ENCODE results near the gene SEPTIN3. TPM values are rescaled to one million over a fixed set of nuclear protein-coding genes. Genes with fewer than 3 reads are reported as not detected.

The SEPTIN3 gene
- total and polyA plus RNA-seq, 2 experiments from 2014 or later, result 1.5 TPM

DNA sequence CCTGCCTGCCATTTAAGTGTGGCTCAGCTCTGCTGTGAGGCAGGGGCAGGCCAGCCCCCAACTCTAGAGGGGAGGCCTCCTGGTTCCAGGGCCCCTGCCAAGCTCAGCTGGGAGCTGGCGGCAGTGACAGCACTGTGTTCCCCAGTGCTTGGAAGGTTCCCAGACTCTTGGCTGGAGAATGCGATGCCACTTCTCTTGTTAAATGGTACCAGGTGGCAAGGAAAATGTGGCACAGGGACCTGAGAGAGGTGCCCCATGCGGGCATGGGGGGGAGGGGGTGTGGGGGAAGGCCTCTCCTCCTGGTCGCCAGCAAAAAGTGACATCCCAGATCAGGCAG is 34.3 kb upstream of the SEPTIN3 start:
- 97% methylated on average over 2 of the region's 4 CpGs for WGBS (ENCODE audit: low lambda C conversion rate, missing lambda C conversion rate)
- no peak overlapping the region for H3K4me3 ChIP-seq

DNA sequence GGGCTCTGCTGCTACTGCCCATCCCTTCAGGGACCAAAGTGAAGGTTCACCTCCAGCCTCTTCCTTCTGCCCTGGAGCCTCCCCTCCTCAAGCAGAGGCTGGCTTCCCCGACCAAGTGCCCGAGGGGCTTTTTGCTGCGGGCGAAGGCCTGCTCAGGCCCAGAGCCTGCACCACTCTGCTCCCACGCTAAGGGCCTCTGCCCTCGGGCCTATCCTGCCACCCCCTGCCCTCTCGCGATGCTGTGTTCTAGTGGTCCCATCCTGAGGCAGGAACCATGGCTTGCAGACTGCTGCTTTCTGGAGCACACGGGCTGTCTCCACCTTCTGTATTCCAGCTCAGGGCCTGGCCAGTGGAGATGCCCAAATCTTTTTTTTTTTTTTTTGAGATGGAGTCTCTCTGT is 33.7 kb upstream of the SEPTIN3 start:
- H3K79me2 ChIP-seq, result no peaks in the 10 kb centered on the region
- H3K36me3 ChIP-seq (replicated peaks; ENCODE audit: insufficient read depth, low read depth), result no peaks in the 10 kb centered on the region
- no peaks in the 10 kb centered on the region for H4K20me1 ChIP-seq (ENCODE audit: insufficient read depth, poor library complexity, severe bottlenecking)
- WGBS (ENCODE audit: low lambda C conversion rate, missing lambda C conversion rate), result 96% methylated on average over 9 of the region's 9 CpGs
- no peak overlapping the region for H3K4me3 ChIP-seq
- H3K9me2 ChIP-seq (replicated peaks; ENCODE audit: insufficient read depth), result no peaks in the 10 kb centered on the region
- H3K27me3 ChIP-seq, result no peaks in the 10 kb centered on the region
- no peaks in the 10 kb centered on the region for H3K9me3 ChIP-seq (ENCODE audit: low read depth)
- TF ChIP-seq EZH2phosphoT487 (IDR thresholded peaks at IDR 0.05; ENCODE audit: low read depth, severe bottlenecking, unreplicated experiment), result no peak
- TF ChIP-seq, protein P1, sequence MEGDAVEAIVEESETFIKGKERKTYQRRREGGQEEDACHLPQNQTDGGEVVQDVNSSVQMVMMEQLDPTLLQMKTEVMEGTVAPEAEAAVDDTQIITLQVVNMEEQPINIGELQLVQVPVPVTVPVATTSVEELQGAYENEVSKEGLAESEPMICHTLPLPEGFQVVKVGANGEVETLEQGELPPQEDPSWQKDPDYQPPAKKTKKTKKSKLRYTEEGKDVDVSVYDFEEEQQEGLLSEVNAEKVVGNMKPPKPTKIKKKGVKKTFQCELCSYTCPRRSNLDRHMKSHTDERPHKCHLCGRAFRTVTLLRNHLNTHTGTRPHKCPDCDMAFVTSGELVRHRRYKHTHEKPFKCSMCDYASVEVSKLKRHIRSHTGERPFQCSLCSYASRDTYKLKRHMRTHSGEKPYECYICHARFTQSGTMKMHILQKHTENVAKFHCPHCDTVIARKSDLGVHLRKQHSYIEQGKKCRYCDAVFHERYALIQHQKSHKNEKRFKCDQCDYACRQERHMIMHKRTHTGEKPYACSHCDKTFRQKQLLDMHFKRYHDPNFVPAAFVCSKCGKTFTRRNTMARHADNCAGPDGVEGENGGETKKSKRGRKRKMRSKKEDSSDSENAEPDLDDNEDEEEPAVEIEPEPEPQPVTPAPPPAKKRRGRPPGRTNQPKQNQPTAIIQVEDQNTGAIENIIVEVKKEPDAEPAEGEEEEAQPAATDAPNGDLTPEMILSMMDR (IDR thresholded peaks at IDR 0.05; ENCODE audit: poor library complexity), result no peak
- TF ChIP-seq EZH2 (IDR thresholded peaks at IDR 0.05; ENCODE audit: borderline replicate concordance), result no peak
- no peak for DNase-seq (ENCODE audit: low spot score)
- H3K4me1 ChIP-seq (ENCODE audit: insufficient read depth), result no peaks in the 10 kb centered on the region
- no peak overlapping the region for H3K4me2 ChIP-seq
- H2AFZ ChIP-seq, result no peak overlapping the region
- no peak overlapping the region for H3K27ac ChIP-seq

More for the DNA sequence above, 34.3 kb upstream of the SEPTIN3 start:
- Histone ChIP-seq H2AFZ (no peak overlapping the region), H3K4me2 (no peak overlapping the region), H3K36me3 (replicated peaks; ENCODE audit: insufficient read depth, low read depth) (no peaks in the 10 kb centered on the region), H3K9me3 (ENCODE audit: low read depth) (no peaks in the 10 kb centered on the region), H3K79me2 (no peaks in the 10 kb centered on the region), H3K9me2 (replicated peaks; ENCODE audit: insufficient read depth) (no peaks in the 10 kb centered on the region), H3K27me3 (no peaks in the 10 kb centered on the region), H3K27ac (no peak overlapping the region), H4K20me1 (ENCODE audit: insufficient read depth, poor library complexity, severe bottlenecking) (no peaks in the 10 kb centered on the region), H3K4me1 (ENCODE audit: insufficient read depth) (no peaks in the 10 kb centered on the region)
- TF ChIP-seq, protein P1 (IDR thresholded peaks at IDR 0.05; ENCODE audit: poor library complexity), result no peak
- no peak for TF ChIP-seq EZH2phosphoT487 (IDR thresholded peaks at IDR 0.05; ENCODE audit: low read depth, severe bottlenecking, unreplicated experiment)
- no peak for TF ChIP-seq EZH2 (IDR thresholded peaks at IDR 0.05; ENCODE audit: borderline replicate concordance)
- no peak for DNase-seq (ENCODE audit: low spot score)

DNA sequence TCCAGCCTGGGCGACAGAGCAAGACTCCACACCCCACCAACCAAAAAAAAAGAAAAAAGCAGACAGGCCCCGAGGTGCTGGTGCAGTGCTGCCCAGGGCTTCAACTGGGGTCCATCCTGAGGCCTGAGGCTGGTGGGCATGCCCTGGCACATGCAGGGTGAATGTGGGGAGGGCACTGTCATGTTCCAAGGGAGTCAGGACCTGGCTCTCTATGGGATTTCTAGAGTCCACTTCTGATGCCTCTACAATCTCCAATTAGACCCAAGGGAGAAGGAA is 32.4 kb upstream of the SEPTIN3 start:
- WGBS (ENCODE audit: low lambda C conversion rate, missing lambda C conversion rate), result 100% methylated on average over 2 of the region's 2 CpGs
- no peak for DNase-seq (ENCODE audit: low spot score)
- Histone ChIP-seq H3K4me3 (no peak overlapping the region), H2AFZ (no peak overlapping the region), H3K27ac (no peak overlapping the region), H3K79me2 (no peaks in the 10 kb centered on the region), H3K36me3 (replicated peaks; ENCODE audit: insufficient read depth, low read depth) (no peaks in the 10 kb centered on the region), H4K20me1 (ENCODE audit: insufficient read depth, poor library complexity, severe bottlenecking) (no peaks in the 10 kb centered on the region), H3K9me3 (ENCODE audit: low read depth) (no peaks in the 10 kb centered on the region), H3K9me2 (replicated peaks; ENCODE audit: insufficient read depth) (no peaks in the 10 kb centered on the region), H3K4me2 (no peak overlapping the region), H3K4me1 (ENCODE audit: insufficient read depth) (no peaks in the 10 kb centered on the region), H3K27me3 (no peaks in the 10 kb centered on the region)
- TF ChIP-seq EZH2 (IDR thresholded peaks at IDR 0.05; ENCODE audit: borderline replicate concordance) (no peak), EZH2phosphoT487 (IDR thresholded peaks at IDR 0.05; ENCODE audit: low read depth, severe bottlenecking, unreplicated experiment) (no peak)
- TF ChIP-seq, protein P1 (IDR thresholded peaks at IDR 0.05; ENCODE audit: poor library complexity), result no peak
